GM19240 (cell line): ENCODE measurements around the gene GORASP2.

Experiments used
- DNase-seq: peaks from one replicate; pipeline ENCODE4 v3.0.0; 2011; ENCODE audit warnings: low spot score; ENCODE audit not compliant: insufficient read length

The GORASP2 gene

DNA sequence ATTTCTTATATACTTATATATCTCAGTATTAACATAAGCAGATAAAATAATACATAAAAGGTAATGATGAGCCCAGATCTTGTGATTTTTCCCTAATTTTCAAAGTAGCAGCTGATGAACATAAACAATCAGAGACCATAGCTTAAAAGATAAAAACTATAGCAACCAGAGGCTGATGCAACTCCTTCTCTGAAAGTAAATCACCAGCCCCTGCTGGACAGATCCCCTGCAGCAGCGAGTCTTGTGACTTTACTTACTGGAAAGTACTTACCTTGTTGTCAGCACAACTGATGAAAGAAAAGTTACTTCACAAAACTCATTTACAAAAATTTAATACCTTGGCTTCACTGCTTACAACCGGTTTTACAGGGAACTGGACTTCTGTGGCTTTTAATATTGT lies 67.3 kb downstream of the GORASP2 start:
- DNase-seq: no peak

GRCh38 chr2:170997893-170998597 lies 69.0 kb downstream of the GORASP2 start:
- DNase-seq: no peak

- DNase-seq: no peak
These were observed 70.6 kb downstream of the GORASP2 start for GRCh38 chr2:170999654-171000053.

DNA sequence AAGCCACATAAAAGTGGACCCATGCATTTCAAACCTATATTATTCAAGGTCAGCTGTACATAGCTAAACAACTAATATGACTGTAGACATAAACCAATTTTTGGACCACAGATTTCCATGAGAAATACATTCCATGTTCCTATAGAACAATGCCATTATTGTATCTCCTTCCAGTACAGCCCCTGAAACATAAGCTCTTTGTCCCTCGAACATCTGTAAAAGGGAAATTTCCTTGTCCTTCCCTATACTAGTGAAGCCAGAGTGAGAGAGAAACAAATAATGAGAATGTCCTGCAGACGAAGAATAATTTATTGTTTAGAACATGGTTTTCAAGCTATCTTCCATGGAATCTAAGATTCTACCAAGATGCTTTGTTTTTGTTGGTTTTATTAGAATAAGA lies 75.3 kb downstream of the GORASP2 start:
- no peak for DNase-seq

DNA sequence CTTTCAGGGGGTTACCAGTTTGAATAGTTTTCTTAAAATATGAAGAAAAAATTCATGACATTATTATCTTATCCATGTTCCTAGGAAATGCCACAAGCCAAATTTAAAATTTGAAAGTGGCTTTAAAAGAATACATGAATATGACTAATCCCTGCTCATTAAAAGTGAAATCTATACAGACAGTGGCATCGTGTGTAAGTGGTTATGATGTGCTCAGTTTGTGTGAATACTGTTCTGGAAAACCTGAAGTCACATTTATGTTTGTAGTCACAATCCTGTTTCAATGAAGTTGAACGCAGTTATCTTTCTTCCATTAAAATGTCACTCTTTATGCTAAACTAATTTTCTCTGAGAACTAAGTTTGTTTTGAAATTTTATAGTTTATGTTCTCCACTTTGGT lies 75.8 kb downstream of the GORASP2 start:
- no peak for DNase-seq

DNA sequence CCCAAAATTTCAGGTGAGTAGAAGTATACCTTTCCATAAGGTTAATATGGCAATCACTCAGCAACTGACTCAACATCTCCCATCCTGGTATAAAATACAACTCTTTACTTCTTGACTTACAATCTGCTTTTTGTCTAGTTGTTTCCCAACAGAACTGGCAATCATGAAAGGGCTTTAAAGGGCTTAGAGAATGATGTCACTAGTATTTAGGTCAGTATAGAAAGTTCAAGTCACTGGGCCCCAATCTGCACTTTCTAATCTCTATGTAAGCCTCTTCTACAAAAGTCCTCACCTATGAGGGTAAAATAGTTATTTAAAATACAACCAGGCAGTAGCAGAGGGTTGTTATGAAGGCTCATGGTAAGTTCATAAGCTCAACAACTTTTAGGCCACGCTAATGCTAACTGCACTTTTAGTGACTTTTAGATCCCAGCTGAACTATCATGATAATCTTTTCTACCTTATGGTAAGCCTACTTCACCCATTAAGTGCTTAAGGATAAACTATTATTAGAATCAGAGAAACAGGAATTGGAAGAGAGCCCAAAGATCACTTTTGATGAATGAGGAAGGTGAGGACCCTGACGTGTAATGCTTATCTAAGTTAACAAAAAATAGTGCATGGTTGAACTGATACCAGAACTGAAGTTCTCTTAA lies 79.6 kb downstream of the GORASP2 start:
- DNase-seq: no peak

GRCh38 chr2:171009386-171009785 lies 80.3 kb downstream of the GORASP2 start:
- no peak for DNase-seq

GRCh38 chr2:171013851-171014250 lies 84.8 kb downstream of the GORASP2 start:
- no peak for DNase-seq

DNA sequence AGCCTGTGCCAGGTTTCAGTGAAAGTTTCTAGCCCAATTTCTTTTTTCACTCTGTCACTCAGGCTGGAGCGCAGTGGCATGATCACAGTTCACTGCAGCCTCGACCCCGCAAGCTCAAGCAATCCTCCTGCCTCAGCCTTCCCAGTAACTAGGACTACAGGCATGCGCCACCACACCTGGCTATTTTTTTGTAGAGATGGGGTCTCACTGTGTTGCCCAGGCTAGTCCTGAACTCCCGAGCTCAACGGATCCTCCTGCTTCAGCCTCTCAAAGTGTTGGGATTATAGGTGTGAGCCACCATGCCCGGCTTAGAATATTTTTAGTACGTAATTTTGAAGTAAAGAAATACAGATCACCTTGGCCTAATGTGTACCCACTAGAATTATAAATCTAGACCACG lies 87.1 kb downstream of the GORASP2 start:
- no peak for DNase-seq
